ENCODE results near the gene APP. TPM values are rescaled to one million over a fixed set of nuclear protein-coding genes. Genes with fewer than 3 reads are reported as not detected.
"Not testable (repeated sequence)": the region's sequence is repeated elsewhere in the genome, so short reads cannot be mapped to it uniquely, and the experiment has no call there.

APP gene
- total and polyA plus RNA-seq, 2 experiments from 2014 or later = 55.7 to 316 TPM

DNA sequence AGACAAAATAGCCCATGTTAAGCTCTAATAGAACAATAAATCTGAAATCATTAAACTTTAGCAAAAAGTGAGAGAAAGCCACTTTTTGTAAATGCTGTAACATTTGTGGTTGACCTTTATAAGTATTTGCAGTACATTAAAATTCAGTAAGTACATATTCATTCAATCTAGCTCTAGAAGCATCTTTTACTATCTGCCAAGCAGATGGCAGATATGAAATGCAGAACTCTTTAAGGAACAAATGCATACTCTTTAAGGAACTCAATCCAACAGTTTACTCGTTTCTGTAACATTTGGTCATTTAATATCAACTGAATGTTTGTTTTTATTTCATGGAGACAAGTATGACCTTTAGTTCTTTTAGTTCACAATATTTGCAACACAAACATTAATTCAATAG, 150.1 kb downstream of the APP start:
- Histone ChIP-seq H3K9me3 (ENCODE audit: low read depth) (no peaks in the 10 kb centered on the region), H3K9me2 (replicated peaks; ENCODE audit: insufficient read depth) (no peaks in the 10 kb centered on the region), H4K20me1 (ENCODE audit: insufficient read depth, poor library complexity, severe bottlenecking) (no peaks in the 10 kb centered on the region), H3K36me3 (replicated peaks; ENCODE audit: insufficient read depth, low read depth) (no peaks in the 10 kb centered on the region), H3K4me2 (no peak overlapping the region), H3K4me1 (ENCODE audit: insufficient read depth) (no peaks in the 10 kb centered on the region), H3K27ac (no peak overlapping the region), H3K4me3 (no peak overlapping the region), H3K27me3 (no peaks in the 10 kb centered on the region), H3K79me2 (peaks cover 29% of the 10 kb centered on the region), H2AFZ (no peak overlapping the region)
- no peak for DNase-seq (ENCODE audit: low spot score)
- TF ChIP-seq, protein P1, sequence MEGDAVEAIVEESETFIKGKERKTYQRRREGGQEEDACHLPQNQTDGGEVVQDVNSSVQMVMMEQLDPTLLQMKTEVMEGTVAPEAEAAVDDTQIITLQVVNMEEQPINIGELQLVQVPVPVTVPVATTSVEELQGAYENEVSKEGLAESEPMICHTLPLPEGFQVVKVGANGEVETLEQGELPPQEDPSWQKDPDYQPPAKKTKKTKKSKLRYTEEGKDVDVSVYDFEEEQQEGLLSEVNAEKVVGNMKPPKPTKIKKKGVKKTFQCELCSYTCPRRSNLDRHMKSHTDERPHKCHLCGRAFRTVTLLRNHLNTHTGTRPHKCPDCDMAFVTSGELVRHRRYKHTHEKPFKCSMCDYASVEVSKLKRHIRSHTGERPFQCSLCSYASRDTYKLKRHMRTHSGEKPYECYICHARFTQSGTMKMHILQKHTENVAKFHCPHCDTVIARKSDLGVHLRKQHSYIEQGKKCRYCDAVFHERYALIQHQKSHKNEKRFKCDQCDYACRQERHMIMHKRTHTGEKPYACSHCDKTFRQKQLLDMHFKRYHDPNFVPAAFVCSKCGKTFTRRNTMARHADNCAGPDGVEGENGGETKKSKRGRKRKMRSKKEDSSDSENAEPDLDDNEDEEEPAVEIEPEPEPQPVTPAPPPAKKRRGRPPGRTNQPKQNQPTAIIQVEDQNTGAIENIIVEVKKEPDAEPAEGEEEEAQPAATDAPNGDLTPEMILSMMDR (IDR thresholded peaks at IDR 0.05; ENCODE audit: poor library complexity) = no peak
- TF ChIP-seq EZH2phosphoT487 (IDR thresholded peaks at IDR 0.05; ENCODE audit: low read depth, severe bottlenecking, unreplicated experiment) (no peak), EZH2 (IDR thresholded peaks at IDR 0.05; ENCODE audit: borderline replicate concordance) (no peak)
- 80% methylated on average over 1 of the region's 1 CpG for WGBS (ENCODE audit: low lambda C conversion rate, missing lambda C conversion rate)

DNA sequence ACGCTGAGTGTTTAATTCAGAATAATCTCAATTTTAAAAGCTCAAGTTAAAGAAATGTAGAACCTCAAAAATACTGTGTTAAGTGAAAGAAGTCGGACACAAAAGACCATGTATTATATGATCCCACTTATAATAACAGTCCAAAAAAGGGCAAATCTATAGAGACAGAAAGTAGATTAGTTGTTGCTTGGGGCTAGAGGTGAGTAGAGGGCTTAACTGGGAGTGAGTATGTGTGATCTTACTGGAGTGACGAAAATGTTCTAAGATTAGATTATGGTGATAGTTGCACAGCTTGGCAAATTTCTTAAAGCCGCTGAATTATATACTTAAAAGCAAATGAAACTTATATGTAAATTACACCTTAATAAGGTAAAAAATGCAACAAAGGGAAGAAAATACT, 150.5 kb downstream of the APP start:
- DNase-seq (ENCODE audit: low spot score) = no peak
- TF ChIP-seq EZH2phosphoT487 (IDR thresholded peaks at IDR 0.05; ENCODE audit: low read depth, severe bottlenecking, unreplicated experiment) (no peak), EZH2 (IDR thresholded peaks at IDR 0.05; ENCODE audit: borderline replicate concordance) (no peak)
- TF ChIP-seq, protein P1 (IDR thresholded peaks at IDR 0.05; ENCODE audit: poor library complexity) = no peak
- Histone ChIP-seq H3K9me2 (replicated peaks; ENCODE audit: insufficient read depth) (no peaks in the 10 kb centered on the region), H3K4me1 (ENCODE audit: insufficient read depth) (no peaks in the 10 kb centered on the region), H3K27ac (no peak overlapping the region), H3K36me3 (replicated peaks; ENCODE audit: insufficient read depth, low read depth) (no peaks in the 10 kb centered on the region), H2AFZ (no peak overlapping the region), H3K4me3 (no peak overlapping the region), H4K20me1 (ENCODE audit: insufficient read depth, poor library complexity, severe bottlenecking) (no peaks in the 10 kb centered on the region), H3K79me2 (peaks cover 28% of the 10 kb centered on the region), H3K9me3 (ENCODE audit: low read depth) (no peaks in the 10 kb centered on the region), H3K27me3 (no peaks in the 10 kb centered on the region), H3K4me2 (no peak overlapping the region)
- 98% methylated on average over 4 of the region's 4 CpGs for WGBS (ENCODE audit: low lambda C conversion rate, missing lambda C conversion rate)

DNA sequence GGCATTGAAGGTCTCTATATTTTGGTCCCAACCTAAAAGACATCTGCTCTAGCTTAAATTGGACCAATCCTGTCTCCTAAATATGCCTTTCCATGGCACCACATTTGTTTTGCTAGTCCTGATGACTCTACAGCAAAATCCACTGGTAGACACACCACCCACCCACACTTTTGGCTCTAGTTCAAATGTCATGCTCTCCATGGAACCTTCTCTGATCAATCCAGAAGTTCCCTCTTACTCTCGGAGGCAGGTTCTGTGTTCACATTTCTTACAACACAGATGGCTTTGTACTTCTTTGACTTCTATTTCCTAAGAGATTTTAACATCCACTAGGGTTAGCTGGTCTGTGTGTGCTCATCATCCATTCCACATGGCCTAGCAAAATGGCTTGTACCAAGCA, 151.3 kb downstream of the APP start:
- TF ChIP-seq, protein P1 (IDR thresholded peaks at IDR 0.05; ENCODE audit: poor library complexity) = no peak
- TF ChIP-seq EZH2 (IDR thresholded peaks at IDR 0.05; ENCODE audit: borderline replicate concordance) (no peak), EZH2phosphoT487 (IDR thresholded peaks at IDR 0.05; ENCODE audit: low read depth, severe bottlenecking, unreplicated experiment) (no peak)

DNA sequence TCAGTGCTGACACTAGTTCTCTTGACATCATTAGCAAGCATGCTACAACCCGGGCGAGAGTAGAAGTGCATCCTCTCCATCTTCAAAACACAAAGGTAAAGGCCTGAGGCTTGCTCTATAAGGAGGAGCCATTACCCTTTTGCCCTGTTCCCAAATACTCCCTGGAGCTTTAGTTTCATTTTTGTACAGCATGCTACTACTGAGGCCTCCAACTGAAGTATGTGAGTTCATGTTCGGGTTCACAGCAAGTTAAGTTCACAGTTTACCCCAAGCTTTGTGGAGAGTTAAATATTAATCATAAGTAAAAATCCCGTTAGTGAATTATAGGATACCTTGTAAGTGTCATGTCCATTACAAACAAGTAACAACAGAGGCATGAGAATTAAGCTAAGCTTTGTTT, 156.6 kb downstream of the APP start:
- 76% methylated on average over 4 of the region's 4 CpGs for WGBS (ENCODE audit: low lambda C conversion rate, missing lambda C conversion rate)
- no peak for TF ChIP-seq EZH2 (IDR thresholded peaks at IDR 0.05; ENCODE audit: borderline replicate concordance)
- no peak for TF ChIP-seq EZH2phosphoT487 (IDR thresholded peaks at IDR 0.05; ENCODE audit: low read depth, severe bottlenecking, unreplicated experiment)
- TF ChIP-seq, protein P1 (IDR thresholded peaks at IDR 0.05; ENCODE audit: poor library complexity) = no peak
- H3K9me3 ChIP-seq (ENCODE audit: low read depth) = no peaks in the 10 kb centered on the region

More for the DNA sequence above, 151.3 kb downstream of the APP start:
- Histone ChIP-seq H3K27me3 (no peaks in the 10 kb centered on the region), H3K4me3 (no peak overlapping the region), H2AFZ (no peak overlapping the region), H4K20me1 (ENCODE audit: insufficient read depth, poor library complexity, severe bottlenecking) (no peaks in the 10 kb centered on the region), H3K4me2 (no peak overlapping the region), H3K36me3 (replicated peaks; ENCODE audit: insufficient read depth, low read depth) (no peaks in the 10 kb centered on the region), H3K9me2 (replicated peaks; ENCODE audit: insufficient read depth) (no peaks in the 10 kb centered on the region), H3K27ac (no peak overlapping the region), H3K4me1 (ENCODE audit: insufficient read depth) (no peaks in the 10 kb centered on the region), H3K79me2 (peaks cover 22% of the 10 kb centered on the region), H3K9me3 (ENCODE audit: low read depth) (no peaks in the 10 kb centered on the region)
- WGBS (ENCODE audit: low lambda C conversion rate, missing lambda C conversion rate) = 91% methylated on average over 1 of the region's 1 CpG
- no peak for DNase-seq (ENCODE audit: low spot score)

DNA sequence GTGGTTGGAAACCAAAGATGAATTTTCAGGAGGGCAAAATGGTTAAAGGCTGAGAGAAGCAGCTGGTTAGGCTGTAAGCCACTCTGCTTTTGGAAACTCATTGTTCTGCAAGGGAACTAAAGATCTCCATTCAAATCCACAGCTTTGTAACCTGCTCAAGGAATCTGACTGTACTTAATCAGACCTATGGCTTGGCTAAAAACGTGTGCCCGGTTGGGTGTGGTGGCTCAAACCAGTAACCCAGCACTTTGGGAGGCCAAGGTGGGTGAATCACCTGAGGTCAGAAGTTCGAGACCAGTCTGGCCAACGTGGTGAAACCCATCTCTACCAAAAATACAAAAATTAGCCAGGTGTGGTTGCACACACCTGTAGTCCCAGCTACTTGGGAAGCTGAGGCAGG, 158.1 kb downstream of the APP start:
- H3K4me1 ChIP-seq (ENCODE audit: insufficient read depth); H3K27ac ChIP-seq; H3K4me3 ChIP-seq; H3K9me2 ChIP-seq (replicated peaks; ENCODE audit: insufficient read depth); H3K36me3 ChIP-seq (replicated peaks; ENCODE audit: insufficient read depth, low read depth); H4K20me1 ChIP-seq (ENCODE audit: insufficient read depth, poor library complexity, severe bottlenecking); H3K9me3 ChIP-seq (ENCODE audit: low read depth); H3K27me3 ChIP-seq; H3K4me2 ChIP-seq; DNase-seq (ENCODE audit: low spot score); H2AFZ ChIP-seq: not testable (repeated sequence)
- peaks cover 16% of the 10 kb centered on the region for H3K79me2 ChIP-seq
- 88% methylated on average over 4 of the region's 4 CpGs for WGBS (ENCODE audit: low lambda C conversion rate, missing lambda C conversion rate)

More for the DNA sequence above, 156.6 kb downstream of the APP start:
- no peak overlapping the region for H3K27ac ChIP-seq
- peaks cover 19% of the 10 kb centered on the region for H3K79me2 ChIP-seq
- no peak for DNase-seq (ENCODE audit: low spot score)
- H2AFZ ChIP-seq = no peak overlapping the region
- no peaks in the 10 kb centered on the region for H4K20me1 ChIP-seq (ENCODE audit: insufficient read depth, poor library complexity, severe bottlenecking)
- no peak overlapping the region for H3K4me2 ChIP-seq
- no peaks in the 10 kb centered on the region for H3K9me2 ChIP-seq (replicated peaks; ENCODE audit: insufficient read depth)
- H3K36me3 ChIP-seq (replicated peaks; ENCODE audit: insufficient read depth, low read depth) = no peaks in the 10 kb centered on the region
- no peaks in the 10 kb centered on the region for H3K27me3 ChIP-seq
- no peak overlapping the region for H3K4me3 ChIP-seq
- H3K4me1 ChIP-seq (ENCODE audit: insufficient read depth) = no peaks in the 10 kb centered on the region
